Tibial artery (tissue), 4 donors: Measurements from ENCODE around the gene SEPTIN5.
A peak's percentile ranks its signal among the peaks of the same experiment; 100 is the strongest.

ENCODE experiments used
- DNase-seq, 2 donors: peaks; one replicate each; pipeline ENCODE4 v3.0.0-alpha.2; 2019
- H3K27ac ChIP-seq, 2 donors: fragments of 200-600 bp; sonication (generic) in 1 of 2; 1 replicate in 1 of 2; 2 replicates in 1 of 2; pipeline ENCODE4 v1.5.1; 2018 to 2019; ENCODE audit warnings: mild to moderate bottlenecking in 1 of 2
- H3K27me3 ChIP-seq, 2 donors: fragments of 200-600 bp; sonication (generic) in 1 of 2; one replicate each; pipeline versions ENCODE4 v1.5.1 to v1.6.0; 2016 to 2019
- H3K36me3 ChIP-seq, 3 donors: fragments of 200-600 bp; sonication (generic) in 2 of 3; one replicate each; pipeline ENCODE4 v1.5.1; 2016 to 2019; ENCODE audit warnings: mild to moderate bottlenecking in 2 of 3
- H3K4me1 ChIP-seq, 4 donors: fragments of 200-600 bp; sonication (generic) in 2 of 4; 1 replicate in 3 of 4; 2 replicates in 1 of 4; pipeline ENCODE4 v1.5.1; 2016 to 2019
- H3K4me3 ChIP-seq, 2 donors: fragments of 200-600 bp; sonication (generic) in 1 of 2; 1 replicate in 1 of 2; 2 replicates in 1 of 2; pipeline ENCODE4 v1.5.1; 2018 to 2019; ENCODE audit warnings: mild to moderate bottlenecking in 2 of 2
- H3K9me3 ChIP-seq, 3 donors: fragments of 200-600 bp; sonication (generic) in 1 of 3; one replicate each; pipeline ENCODE4 v1.5.1; 2016 to 2019
- CTCF ChIP-seq, 2 experiments: fragments of 200-600 bp in 1 of 2; fragments of 450-650 bp in 1 of 2; IDR thresholded peaks; one replicate each; pipeline ENCODE4 v1.5.1; 2017 to 2019; ENCODE audit warnings: antibody characterized with exemption in 2 of 2, mild to moderate bottlenecking in 1 of 2, moderate library complexity in 1 of 2
- intact Hi-C: fragments of 100-400 bp; cut with DNase I; formaldehyde crosslinking; loops from one replicate; pipeline ENCODE4 v1.15.0; 2023; ENCODE audit warnings: low total_unique reads

Gene SEPTIN5

GRCh38 chr22:19760058-19760950, 46.0 kb downstream of the SEPTIN5 start, which contains the start of gene TBX1:
TSS of gene TBX1 (plus strand) at chr22:19760778. CDS start at chr22:19760844, 66 bp downstream.
- H3K9me3 ChIP-seq = no peaks in the 10 kb centered on the region
- no peak for TF ChIP-seq CTCF (IDR thresholded peaks at IDR 0.05)
- H3K4me3 ChIP-seq = peak within 1 kb of the TSS in 1 of 2 donors; percentile 39
- H3K4me1 ChIP-seq = peaks cover 0 to 40% (median 30%) of the 10 kb centered on the region in 4 donors
- peaks cover 4 to 91% of the 10 kb centered on the region in 2 donors for H3K27me3 ChIP-seq
- intact Hi-C loops = no loop called here
- no peaks in the 10 kb centered on the region for H3K36me3 ChIP-seq
- no peak within 1 kb of the TSS for H3K27ac ChIP-seq
- no peak for DNase-seq

DNA sequence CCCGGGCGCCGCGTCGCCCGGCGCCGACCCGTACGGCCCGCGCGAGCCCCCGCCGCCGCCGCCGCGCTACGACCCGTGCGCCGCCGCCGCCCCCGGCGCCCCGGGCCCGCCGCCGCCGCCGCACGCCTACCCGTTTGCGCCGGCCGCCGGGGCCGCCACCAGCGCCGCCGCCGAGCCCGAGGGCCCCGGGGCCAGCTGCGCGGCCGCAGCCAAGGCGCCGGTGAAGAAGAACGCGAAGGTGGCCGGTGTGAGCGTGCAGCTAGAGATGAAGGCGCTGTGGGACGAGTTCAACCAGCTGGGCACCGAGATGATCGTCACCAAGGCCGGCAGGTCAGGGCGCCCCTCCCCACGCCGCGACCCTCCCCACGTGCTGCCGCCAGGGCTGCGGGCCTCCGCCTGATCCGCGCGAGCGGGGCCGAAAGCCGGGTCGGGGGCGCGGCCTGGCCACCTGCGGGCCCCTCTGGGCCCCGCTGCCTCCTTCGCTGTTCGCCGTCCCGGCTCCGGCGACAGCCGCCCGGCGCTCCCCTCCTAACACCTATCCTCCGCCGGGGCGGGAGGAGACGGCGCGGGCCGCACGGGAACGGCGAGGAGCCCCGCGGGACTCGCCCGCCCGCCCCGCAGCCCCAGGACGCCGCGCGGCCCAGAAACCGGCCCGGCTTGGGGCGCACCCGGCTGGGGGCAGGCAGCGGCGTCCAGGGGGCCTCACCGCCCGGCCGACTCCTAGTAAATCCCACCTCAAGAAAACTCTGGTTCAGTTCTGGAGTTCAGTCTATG, 46.8 kb downstream of the SEPTIN5 start:
- peaks cover 0 to 36% (median 24%) of the 10 kb centered on the region in 4 donors for H3K4me1 ChIP-seq
- H3K9me3 ChIP-seq = no peaks in the 10 kb centered on the region
- DNase-seq = no peak
- no peak overlapping the region for H3K27ac ChIP-seq
- no peak for TF ChIP-seq CTCF (IDR thresholded peaks at IDR 0.05)
- H3K4me3 ChIP-seq = peak overlapping the region in 1 of 2 donors; percentile 39
- no peaks in the 10 kb centered on the region for H3K36me3 ChIP-seq
- intact Hi-C loops = no loop called here
- peaks cover 4 to 89% of the 10 kb centered on the region in 2 donors for H3K27me3 ChIP-seq

DNA sequence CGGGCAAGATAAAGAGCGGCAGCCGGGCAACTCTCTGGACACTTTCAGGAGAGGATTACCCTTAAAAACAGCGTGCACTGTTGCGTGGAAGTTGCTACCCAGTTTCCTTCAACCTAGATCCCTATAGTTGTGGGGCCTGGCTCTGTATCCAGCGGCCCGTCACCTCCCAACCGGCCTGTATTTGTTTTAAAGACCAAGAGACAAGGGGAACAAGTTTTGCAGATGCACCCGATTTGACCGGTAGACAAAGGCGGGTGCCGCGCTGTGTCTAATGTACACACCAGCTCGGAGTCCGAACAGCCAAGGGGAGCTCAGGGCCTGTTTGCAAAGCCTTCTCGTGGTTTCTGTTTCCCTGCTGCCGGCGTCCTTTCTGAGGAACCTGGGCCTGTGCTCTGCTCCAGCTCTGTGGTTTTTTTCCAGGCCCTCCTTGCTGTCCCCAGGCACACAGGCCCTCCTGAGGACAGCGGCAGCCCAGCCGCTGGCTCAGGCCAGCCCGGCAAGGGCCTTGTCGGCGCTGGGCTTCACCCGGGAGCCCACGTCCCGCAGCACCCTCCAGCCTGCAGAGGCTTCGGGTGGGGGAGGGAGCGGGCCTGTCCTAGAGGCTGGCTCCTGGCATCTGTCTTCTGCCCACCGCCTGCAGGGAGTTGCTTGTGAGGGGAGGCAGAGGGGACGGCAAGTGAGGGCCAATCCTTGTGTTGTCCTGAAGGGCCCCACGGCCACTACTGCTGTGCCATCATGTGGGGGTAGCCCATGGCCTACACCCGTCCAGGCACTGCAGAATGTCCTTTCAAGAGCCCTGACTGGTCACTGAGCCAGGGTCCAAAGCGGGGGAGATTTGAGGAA, 47.6 kb downstream of the SEPTIN5 start:
- H3K9me3 ChIP-seq = no peaks in the 10 kb centered on the region
- H3K27me3 ChIP-seq = peaks cover 0 to 89% of the 10 kb centered on the region in 2 donors
- intact Hi-C loops = no loop called here
- H3K36me3 ChIP-seq = no peaks in the 10 kb centered on the region
- H3K4me3 ChIP-seq = peak overlapping the region in 1 of 2 donors; percentile 39
- peaks cover 0 to 36% (median 22%) of the 10 kb centered on the region in 4 donors for H3K4me1 ChIP-seq
- TF ChIP-seq CTCF (IDR thresholded peaks at IDR 0.05) = no peak
- DNase-seq = no peak
- H3K27ac ChIP-seq = no peak overlapping the region

GRCh38 chr22:19762568-19763457, 48.5 kb downstream of the SEPTIN5 start:
- Histone ChIP-seq H3K27me3 (peaks cover 0 to 89% of the 10 kb centered on the region in 2 donors), H3K36me3 (no peaks in the 10 kb centered on the region), H3K4me3 (no peak overlapping the region), H3K4me1 (peaks cover 0 to 36% (median 24%) of the 10 kb centered on the region in 4 donors), H3K27ac (no peak overlapping the region), H3K9me3 (no peaks in the 10 kb centered on the region)
- no peak for DNase-seq
- intact Hi-C loops = no loop called here
- TF ChIP-seq CTCF (IDR thresholded peaks at IDR 0.05) = no peak
